Glomerular visceral epithelial cell (primary cell): ENCODE results near the gene HYCC1.
"Not testable (repeated sequence)": the region's sequence is repeated elsewhere in the genome, so short reads cannot be mapped to it uniquely, and the experiment has no call there.

ENCODE experiments used
- DNase-seq: peaks from one replicate; pipeline ENCODE4 v3.0.0-alpha.2; 2016; ENCODE audit errors: extremely low spot score

Gene HYCC1

GRCh38 chr7:23013715-23014649 is at the start of gene HYCC1:
HYCC1 (minus strand) TSS chr7:23014130; CDS start chr7:22991111, 23,019 bp downstream.
- peak; percentile 99 for DNase-seq

- DNase-seq: no peak
These were observed 48.5 kb upstream of the HYCC1 start for GRCh38 chr7:23062452-23062851.

DNA sequence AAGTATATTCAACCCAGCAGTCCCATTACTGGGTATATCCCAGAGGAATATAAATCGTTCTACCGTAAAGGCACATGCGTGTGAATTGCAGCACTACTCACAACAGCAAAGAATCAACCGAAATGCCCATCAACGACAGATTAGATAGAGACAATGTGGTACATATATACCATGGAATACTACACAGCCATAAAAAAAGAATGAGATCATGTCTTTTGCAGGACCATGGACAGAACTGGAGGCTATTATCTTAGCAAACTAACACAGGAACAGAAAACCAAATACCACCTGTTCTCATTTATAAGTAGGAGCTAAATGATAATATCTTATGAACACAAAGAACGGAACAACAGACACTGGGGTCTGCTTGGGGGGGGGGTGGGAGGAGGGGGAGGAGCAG is 47.4 kb upstream of the HYCC1 start:
- no peak for DNase-seq

GRCh38 chr7:23058408-23059096 is 44.6 kb upstream of the HYCC1 start:
- no peak for DNase-seq

GRCh38 chr7:23055582-23056178 is 41.8 kb upstream of the HYCC1 start:
- DNase-seq: peak; percentile 65

DNA sequence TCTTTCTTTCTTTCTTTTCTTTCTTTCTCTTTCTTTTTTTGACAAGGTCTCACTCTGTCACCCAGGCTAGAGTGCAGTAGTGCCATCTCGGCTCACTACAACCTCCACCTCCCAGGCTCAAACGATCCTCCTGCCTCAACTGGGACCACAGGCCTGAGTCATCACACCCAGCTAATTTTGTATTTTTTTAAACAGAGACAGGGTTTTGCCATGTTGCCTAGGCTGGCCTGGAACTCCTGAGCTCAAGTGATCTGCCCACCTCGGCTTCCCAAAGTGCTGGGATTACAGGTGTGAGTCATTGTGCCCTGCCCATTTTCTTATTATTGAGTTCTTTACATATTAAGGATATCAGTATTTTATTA is 37.2 kb upstream of the HYCC1 start:
- DNase-seq: not testable (repeated sequence)

DNA sequence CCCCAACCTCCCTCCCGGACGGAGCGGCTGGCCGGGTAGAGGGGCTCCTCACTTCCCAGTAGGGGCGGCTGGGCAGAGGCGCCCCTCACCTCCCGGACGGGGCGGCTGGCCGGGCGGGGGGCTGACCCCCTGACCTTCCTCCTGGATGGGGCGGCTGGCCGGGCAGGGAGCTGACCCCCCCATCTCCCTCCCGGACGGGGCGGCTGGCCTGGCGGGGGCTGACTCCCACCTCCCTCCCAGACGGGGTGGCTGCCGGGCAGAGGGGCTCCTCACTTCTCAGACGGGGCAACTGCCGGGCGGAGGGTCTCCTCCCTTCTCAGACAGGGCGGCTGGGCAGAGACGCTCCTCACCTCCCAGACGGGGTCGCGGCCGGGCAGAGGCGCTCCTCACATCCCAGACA is 32.4 kb upstream of the HYCC1 start:
- not testable (repeated sequence) for DNase-seq

GRCh38 chr7:23045086-23045485 is 31.2 kb upstream of the HYCC1 start:
- DNase-seq: not testable (repeated sequence)

GRCh38 chr7:23044581-23044980 is 30.7 kb upstream of the HYCC1 start:
- DNase-seq: no peak

DNA sequence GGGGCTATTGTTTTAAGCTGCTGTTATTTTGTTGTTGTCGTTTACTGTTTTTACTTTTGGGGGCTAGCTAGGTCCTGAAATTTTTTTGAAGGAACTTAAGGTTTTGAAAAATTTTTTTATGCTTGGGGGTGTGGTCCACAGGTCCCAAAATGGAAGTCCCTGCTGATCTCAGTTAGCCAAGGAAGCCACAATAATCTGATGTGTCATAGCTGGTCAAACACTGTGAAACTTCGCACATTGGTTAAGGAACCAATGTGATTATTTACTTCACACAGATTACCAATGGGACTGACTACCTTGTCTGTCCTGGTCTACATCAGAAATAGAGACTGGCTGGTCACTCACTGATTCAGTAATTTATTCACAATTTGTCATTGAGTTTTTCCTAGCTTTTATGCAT is 29.5 kb upstream of the HYCC1 start:
- peak; percentile 34 for DNase-seq

DNA sequence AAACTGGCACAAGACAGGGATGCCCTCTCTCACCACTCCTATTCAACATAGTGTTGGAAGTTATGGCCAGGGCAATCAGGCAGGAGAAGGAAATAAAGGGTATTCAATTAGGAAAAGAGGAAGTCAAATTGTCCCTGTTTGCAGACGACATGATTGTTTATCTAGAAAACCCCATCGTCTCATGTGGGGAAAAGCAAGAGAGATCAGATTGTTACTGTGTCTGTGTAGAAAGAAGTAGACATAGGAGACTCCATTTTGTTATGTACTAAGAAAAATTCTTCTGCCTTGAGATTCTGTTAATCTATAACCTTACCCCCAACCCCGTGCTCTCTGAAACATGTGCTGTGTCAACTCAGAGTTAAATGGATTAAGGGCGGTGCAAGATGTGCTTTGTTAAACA is 25.7 kb upstream of the HYCC1 start:
- not testable (repeated sequence) for DNase-seq

GRCh38 chr7:23035542-23036371 is 21.8 kb upstream of the HYCC1 start:
- not testable (repeated sequence) for DNase-seq

DNA sequence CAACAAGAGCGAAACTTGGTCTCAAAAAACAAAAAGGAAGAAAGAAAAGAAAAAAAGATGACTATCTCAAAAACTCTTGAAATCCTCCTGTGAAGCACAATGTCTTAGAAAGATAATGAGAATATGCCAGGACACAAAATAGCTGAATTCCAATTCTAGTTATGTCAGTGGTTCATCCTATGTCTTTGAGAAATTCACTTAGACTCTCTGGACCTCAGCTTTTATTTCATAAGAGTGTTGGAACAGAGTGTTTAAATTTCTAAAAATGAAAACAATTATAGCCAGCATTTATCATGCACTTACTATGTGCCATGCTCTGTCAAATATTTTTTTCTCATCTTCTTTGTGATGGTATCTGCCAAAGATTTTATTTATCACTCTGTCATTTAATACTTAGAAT is 13.3 kb upstream of the HYCC1 start:
- no peak for DNase-seq

DNA sequence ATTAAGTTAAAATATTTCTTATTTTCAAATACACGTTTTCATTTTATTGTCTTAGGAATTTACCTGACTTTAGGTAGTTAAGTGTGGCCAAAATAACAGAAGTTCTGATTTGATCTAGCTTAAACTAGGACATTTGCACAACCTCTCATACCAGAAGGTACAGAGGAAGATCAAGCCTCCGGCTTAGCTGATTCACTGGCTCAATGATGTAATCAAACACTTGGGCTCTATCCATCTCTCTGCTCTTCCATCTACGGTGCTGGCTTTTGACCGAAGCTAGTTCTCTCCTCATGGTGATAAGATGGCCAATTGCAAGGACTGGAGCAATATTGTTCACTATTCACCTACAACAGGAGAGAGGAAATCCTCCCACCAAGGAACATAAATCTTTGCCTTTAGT is 12.2 kb upstream of the HYCC1 start:
- no peak for DNase-seq

DNA sequence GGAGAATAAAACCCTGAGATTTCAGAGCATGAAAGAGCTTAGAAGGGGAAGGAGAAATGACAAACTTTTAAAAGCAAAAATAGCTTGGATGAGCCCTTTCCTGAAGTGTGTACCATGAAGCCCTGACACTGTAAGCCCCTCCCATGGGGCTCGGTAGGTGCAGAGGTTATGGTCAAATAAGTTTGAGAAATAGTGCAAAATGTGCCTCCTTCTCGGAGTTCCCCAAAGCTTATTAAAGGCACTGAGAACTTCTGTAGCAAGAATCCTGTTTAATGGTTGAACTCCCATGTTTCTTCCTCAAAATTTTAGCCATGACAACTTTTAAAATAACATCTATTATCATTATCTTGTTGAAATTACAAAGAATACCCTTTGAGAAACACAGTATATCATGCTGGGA is 10.5 kb upstream of the HYCC1 start:
- DNase-seq: no peak

GRCh38 chr7:23022851-23023250 is 8.9 kb upstream of the HYCC1 start:
- no peak for DNase-seq

DNA sequence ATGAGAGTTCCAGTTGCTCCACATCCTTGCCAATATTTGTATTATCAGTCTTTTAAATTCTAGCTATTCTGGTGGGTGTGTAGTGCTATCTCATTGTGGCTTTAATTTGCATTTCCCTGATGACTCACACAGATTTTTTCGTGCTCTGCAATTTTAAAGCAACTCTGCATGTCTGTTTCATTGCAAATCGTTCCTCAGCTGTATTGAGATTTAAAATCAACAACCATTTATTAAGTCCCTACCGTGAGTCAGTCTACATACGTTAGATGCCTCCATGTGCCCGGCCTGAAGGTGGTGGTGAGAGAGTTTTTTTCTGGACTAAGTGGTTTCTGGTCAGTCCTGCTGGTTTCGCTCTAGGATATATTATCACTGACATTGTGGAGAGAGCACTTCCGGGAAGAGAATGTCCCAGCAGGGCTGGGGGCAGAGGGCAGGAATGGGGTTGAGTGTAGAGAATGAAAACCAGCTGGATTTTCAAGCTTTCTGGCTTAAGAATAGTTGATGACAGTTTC is 8.4 kb upstream of the HYCC1 start:
- no peak for DNase-seq

- DNase-seq: no peak
These were observed 7.7 kb upstream of the HYCC1 start for GRCh38 chr7:23021596-23021995.

DNA sequence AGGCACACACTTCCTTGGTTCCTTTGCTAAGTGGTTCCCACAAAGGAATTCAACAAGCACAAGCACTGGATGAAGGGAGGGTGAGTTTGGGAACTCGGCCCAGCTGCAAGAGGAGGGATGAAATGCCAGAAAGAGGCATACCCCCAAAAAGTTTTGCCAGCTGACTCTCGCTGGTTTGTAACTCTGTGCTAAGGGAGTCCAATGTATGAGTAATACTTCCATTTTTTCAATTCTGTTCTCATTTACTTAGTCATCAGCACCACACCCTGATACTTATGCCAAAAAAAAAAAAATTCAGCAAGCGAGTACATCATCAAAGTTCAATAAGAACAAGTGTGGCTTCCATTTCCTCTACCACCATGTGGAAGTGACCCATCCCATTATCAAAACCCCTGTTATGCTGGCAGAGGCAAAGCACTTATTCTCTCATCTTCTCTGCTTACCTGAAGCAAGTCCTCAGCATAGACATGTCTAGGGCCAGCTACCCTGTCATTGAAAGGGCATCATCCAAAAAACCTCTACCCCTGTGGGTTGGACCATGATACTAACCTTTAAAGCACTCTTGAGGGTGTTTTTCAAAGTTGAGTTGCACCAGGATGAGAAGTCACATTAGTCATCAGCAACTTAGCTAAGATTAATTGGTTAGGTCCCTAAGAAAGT is 6.9 kb upstream of the HYCC1 start:
- DNase-seq: peak; percentile 13

- no peak for DNase-seq
These were observed 4.8 kb upstream of the HYCC1 start for GRCh38 chr7:23018750-23019149.

DNA sequence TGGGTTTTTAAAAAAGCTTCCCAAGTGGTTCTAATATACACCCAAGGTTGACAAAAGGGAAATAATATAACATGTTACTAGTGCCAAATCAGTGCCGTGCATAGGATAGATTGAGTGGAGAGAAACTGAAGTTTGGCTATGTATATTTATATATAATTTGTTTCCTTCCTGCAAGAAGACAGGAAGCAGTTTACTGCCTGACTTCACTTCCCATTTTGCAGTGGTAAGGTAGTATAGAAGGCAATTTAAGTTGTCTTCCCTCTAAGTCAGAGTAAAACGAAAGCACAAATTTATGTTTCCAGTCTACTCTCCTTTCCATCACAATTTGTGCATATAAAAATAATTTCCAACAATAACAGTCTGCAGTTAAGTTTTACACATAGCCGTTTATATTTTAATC is 3.4 kb upstream of the HYCC1 start:
- no peak for DNase-seq
